ENCODE data around the gene FAR2. TPM values are rescaled to one million over a fixed set of nuclear protein-coding genes. Genes with fewer than 3 reads are reported as not detected.

Gene FAR2
- total RNA-seq, 1 donor from 2014 or later: 10.6 TPM

Other genes starting within 250 kb of the FAR2 start
- gene ERGIC2, start 231.9 kb downstream of the FAR2 start, total RNA-seq: 67.4 and 68.6 TPM in 2 replicates